ENCODE measurements around the gene ANKRD34C. TPM values are rescaled to one million over a fixed set of nuclear protein-coding genes. Genes with fewer than 3 reads are reported as not detected.

The ANKRD34C gene
- total RNA-seq, 1 experiment from 2014 or later, result not detected

DNA sequence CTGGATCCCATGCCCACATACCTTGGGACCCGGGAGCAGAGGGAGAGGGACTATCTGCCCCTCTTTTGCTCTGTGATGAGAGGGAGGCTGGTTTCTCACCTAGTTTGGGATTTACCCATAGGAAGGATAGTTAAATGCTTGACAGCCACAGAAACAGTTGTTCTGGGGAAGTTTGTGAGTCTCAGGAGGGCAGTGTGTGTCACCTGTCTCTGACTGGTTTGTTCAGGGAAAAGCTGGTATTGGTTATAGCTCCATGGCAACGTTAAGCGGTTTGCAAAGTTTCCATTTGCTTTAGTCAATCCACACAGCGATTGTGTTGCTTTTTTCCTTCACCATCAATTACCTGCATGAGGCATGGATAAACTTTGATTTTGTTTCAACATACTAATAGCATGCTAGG lies 24.7 kb downstream of the ANKRD34C start:
- Histone ChIP-seq H2BK15ac (ENCODE audit: low read depth, low read length) (no peak overlapping the region), H3K9ac (ENCODE audit: extremely low read depth, insufficient read length, low read length) (no peak overlapping the region), H3K56ac (ENCODE audit: insufficient read length, low read depth, low read length) (no peak overlapping the region), H2AFZ (ENCODE audit: low read length) (no peak overlapping the region), H3T11ph (ENCODE audit: low read length) (no peak overlapping the region), H2BK120ac (ENCODE audit: low read depth, low read length, poor library complexity, severe bottlenecking) (no peak overlapping the region), H2AK5ac (ENCODE audit: insufficient read length, low read length) (no peak overlapping the region), H3K23ac (ENCODE audit: insufficient read length, low read depth, low read length) (no peak overlapping the region), H3K4me1 (ENCODE audit: insufficient read depth, low read length) (peaks cover 3% of the 10 kb centered on the region; the same call in 1 of the 2 replicates), H3K27ac (ENCODE audit: insufficient read length, low read depth, low read length) (no peak overlapping the region), H4K20me1 (ENCODE audit: control insufficient read depth, insufficient read depth, insufficient read length) (no peaks in the 10 kb centered on the region), H4K91ac (ENCODE audit: insufficient read length, low read depth, low read length) (no peak overlapping the region), H4K5ac (ENCODE audit: insufficient read length, low read depth, low read length) (no peak overlapping the region), H3K79me2 (ENCODE audit: insufficient read depth, low read length) (no peaks in the 10 kb centered on the region), H3K23me2 (ENCODE audit: insufficient read length, low read depth, low read length, poor library complexity, severe bottlenecking) (peaks cover 12% of the 10 kb centered on the region), H2BK5ac (ENCODE audit: insufficient read length, low read length) (no peak overlapping the region), H3K4ac (ENCODE audit: low read depth, low read length) (no peak overlapping the region), H3K18ac (ENCODE audit: insufficient read length, low read depth, low read length) (no peak overlapping the region), H3K79me1 (ENCODE audit: insufficient read depth, low read depth, low read length, poor library complexity, severe bottlenecking) (no peaks in the 10 kb centered on the region), H3K27me3 (ENCODE audit: insufficient read depth, low read length) (no peaks in the 10 kb centered on the region; the same call in 1 of the 2 replicates), H3K9me3 (ENCODE audit: control insufficient read depth, low read depth, low read length) (no peaks in the 10 kb centered on the region), H3K4me2 (ENCODE audit: insufficient read depth, insufficient read length, low read length) (no peak overlapping the region), H2BK12ac (ENCODE audit: insufficient read length, low read depth, low read length) (no peak overlapping the region), H2BK20ac (ENCODE audit: low read depth, low read length, poor library complexity, severe bottlenecking) (no peak overlapping the region), H4K8ac (replicated peaks; ENCODE audit: insufficient read length, low read depth, low read length) (no peak overlapping the region), H3K14ac (ENCODE audit: insufficient read depth, low read length) (no peak overlapping the region)
- Mint-ChIP-seq H3K27me3 (ENCODE audit: low read depth) (peaks cover 67% of the 10 kb centered on the region), H3K4me1 (peaks cover 7 to 11% of the 10 kb centered on the region in 2 experiments), H3K36me3 (ENCODE audit: insufficient read depth in 1 of 3, low read depth in 3 of 3) (no peaks in the 10 kb centered on the region), H3K4me3 (no peak overlapping the region), H3K27ac (no peak overlapping the region), H3K9me3 (peaks cover 0 to 4% of the 10 kb centered on the region in 2 experiments; a peak in 2 of 5 replicates)
- no peak for DNase-seq
- TF ChIP-seq, protein P1, sequence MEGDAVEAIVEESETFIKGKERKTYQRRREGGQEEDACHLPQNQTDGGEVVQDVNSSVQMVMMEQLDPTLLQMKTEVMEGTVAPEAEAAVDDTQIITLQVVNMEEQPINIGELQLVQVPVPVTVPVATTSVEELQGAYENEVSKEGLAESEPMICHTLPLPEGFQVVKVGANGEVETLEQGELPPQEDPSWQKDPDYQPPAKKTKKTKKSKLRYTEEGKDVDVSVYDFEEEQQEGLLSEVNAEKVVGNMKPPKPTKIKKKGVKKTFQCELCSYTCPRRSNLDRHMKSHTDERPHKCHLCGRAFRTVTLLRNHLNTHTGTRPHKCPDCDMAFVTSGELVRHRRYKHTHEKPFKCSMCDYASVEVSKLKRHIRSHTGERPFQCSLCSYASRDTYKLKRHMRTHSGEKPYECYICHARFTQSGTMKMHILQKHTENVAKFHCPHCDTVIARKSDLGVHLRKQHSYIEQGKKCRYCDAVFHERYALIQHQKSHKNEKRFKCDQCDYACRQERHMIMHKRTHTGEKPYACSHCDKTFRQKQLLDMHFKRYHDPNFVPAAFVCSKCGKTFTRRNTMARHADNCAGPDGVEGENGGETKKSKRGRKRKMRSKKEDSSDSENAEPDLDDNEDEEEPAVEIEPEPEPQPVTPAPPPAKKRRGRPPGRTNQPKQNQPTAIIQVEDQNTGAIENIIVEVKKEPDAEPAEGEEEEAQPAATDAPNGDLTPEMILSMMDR (conservative IDR thresholded peaks at IDR 0.05), result no peak
- WGBS (ENCODE audit: extremely low coverage, insufficient read length, low lambda C conversion rate), result no CpG with 5 or more reads among the region's 4 CpGs

Measured in H9 (cell line).